Common myeloid progenitor, CD34-positive (primary cell): ENCODE measurements around the gene COIL.
"Not testable (repeated sequence)": the region's sequence is repeated elsewhere in the genome, so short reads cannot be mapped to it uniquely, and the experiment has no call there.

Experiments
- CTCF ChIA-PET: fragments of 350-600 bp; sonication (Branson Sonifier 250); formaldehyde crosslinking; loops from one replicate; lab custom pipeline; 2021; ENCODE audit warnings: antibody characterized with exemption; lab: Charles Lee
- POLR2A ChIA-PET: fragments of 350-600 bp; sonication (Branson Sonifier 250); formaldehyde crosslinking; loops from one replicate; lab custom pipeline; 2021; ENCODE audit warnings: antibody characterized with exemption; lab: Charles Lee
- DNase-seq, 3 donors: peaks; one replicate each; pipeline versions ENCODE4 v3.0.0 to v3.0.0-alpha.2; 2013
- H3K27ac ChIP-seq, 2 experiments: 1 replicate in 1 of 2; 2 replicates in 1 of 2; pipeline ENCODE4 v1.7.0; 2013; ENCODE audit warnings: inconsistent platforms in 2 of 2, low read length in 2 of 2, mild to moderate bottlenecking in 2 of 2, low read depth in 1 of 2, moderate library complexity in 1 of 2; ENCODE audit not compliant: severe bottlenecking in 2 of 2, insufficient read depth in 1 of 2, poor library complexity in 1 of 2
- H3K27me3 ChIP-seq, 5 experiments: replicated peaks in 2 of 5; 1 replicate in 3 of 5; 2 replicates in 2 of 5; pipeline versions ENCODE4 v1.6.1 to v1.7.0; 2013; ENCODE audit warnings: low read length in 4 of 5, mild to moderate bottlenecking in 2 of 5, moderate library complexity in 2 of 5, inconsistent platforms in 1 of 5; ENCODE audit not compliant: insufficient read depth in 5 of 5, control insufficient read depth in 4 of 5
- H3K36me3 ChIP-seq, 4 experiments: 1 replicate in 2 of 4; 2 replicates in 2 of 4; pipeline versions ENCODE4 v1.6.1 to v1.7.0; 2013; ENCODE audit warnings: low read length in 3 of 4, control low read depth in 1 of 4, mild to moderate bottlenecking in 1 of 4; ENCODE audit not compliant: control insufficient read depth in 4 of 4, insufficient read depth in 4 of 4
- H3K4me1 ChIP-seq, 4 experiments: 1 replicate in 3 of 4; 2 replicates in 1 of 4; pipeline versions ENCODE4 v1.6.1 to v1.7.1; 2013; ENCODE audit warnings: low read length in 3 of 4, mild to moderate bottlenecking in 3 of 4, control low read depth in 1 of 4, inconsistent platforms in 1 of 4, moderate library complexity in 1 of 4; ENCODE audit not compliant: control insufficient read depth in 4 of 4, insufficient read depth in 4 of 4; ENCODE audit errors: control extremely low read depth in 1 of 4
- H3K4me3 ChIP-seq, 7 experiments: 1 replicate in 4 of 7; 2 replicates in 3 of 7; pipeline versions ENCODE4 v1.5.1 to v1.7.0; 2013; ENCODE audit warnings: mild to moderate bottlenecking in 7 of 7, low read length in 6 of 7, moderate library complexity in 6 of 7, inconsistent platforms in 2 of 7, low read depth in 2 of 7, control low read depth in 1 of 7; ENCODE audit not compliant: insufficient read depth in 4 of 7, control insufficient read depth in 1 of 7; ENCODE audit errors: extremely low read depth in 1 of 7
- H3K9me3 ChIP-seq, 5 experiments: 1 replicate in 4 of 5; 2 replicates in 1 of 5; pipeline versions ENCODE4 v1.6.1 to v1.7.1; 2013; ENCODE audit warnings: low read length in 4 of 5, mild to moderate bottlenecking in 2 of 5, inconsistent platforms in 1 of 5, low read depth in 1 of 5, moderate library complexity in 1 of 5; ENCODE audit not compliant: control insufficient read depth in 4 of 5, insufficient read depth in 2 of 5; ENCODE audit errors: control extremely low read depth in 1 of 5
- WGBS: methylation state at CpG from one replicate; pipeline ENCODE4 v1.1.5; 2013; ENCODE audit not compliant: insufficient coverage; 5-methylcytosine and 5-hydroxymethylcytosine counted together

COIL gene

GRCh38 chr17:56972111-56972730, 11.4 kb upstream of the COIL start:
- WGBS: 100% methylated on average over 1 of the region's 7 CpGs
- Histone ChIP-seq H3K9me3 (peaks cover 0 to 3% (median 0%) of the 10 kb centered on the region in 5 experiments), H3K27ac (no peak overlapping the region), H3K4me3 (no peak overlapping the region), H3K36me3 (no peaks in the 10 kb centered on the region), H3K4me1 (peaks cover 5 to 7% (median 6%) of the 10 kb centered on the region in 4 experiments), H3K27me3 (peaks cover 0 to 5% (median 0%) of the 10 kb centered on the region in 5 experiments)
- CTCF ChIA-PET: interaction anchor here (1.2 kb wide), 1 partner anchor 18 kb away, joined by 3 read pairs; no protein-coding TSS in a partner anchor
- no peak for DNase-seq
- POLR2A ChIA-PET: no interaction called here

- ChIA-PET CTCF (interaction anchor here (0.6 kb wide), 1 partner anchor 145 kb away, joined by 3 read pairs; no protein-coding TSS in a partner anchor), POLR2A (no interaction called here)
- H3K27me3 ChIP-seq: peaks cover 0 to 5% (median 0%) of the 10 kb centered on the region in 5 experiments
- no peaks in the 10 kb centered on the region for H3K36me3 ChIP-seq
- no peak for DNase-seq
- H3K4me3 ChIP-seq: no peak overlapping the region
- H3K4me1 ChIP-seq: no peaks in the 10 kb centered on the region
- H3K27ac ChIP-seq: no peak overlapping the region
- peaks cover 0 to 3% (median 0%) of the 10 kb centered on the region in 5 experiments for H3K9me3 ChIP-seq
- 100% methylated on average over 1 of the region's 1 CpG for WGBS
These were observed 10.1 kb upstream of the COIL start for GRCh38 chr17:56970974-56971373.

DNA sequence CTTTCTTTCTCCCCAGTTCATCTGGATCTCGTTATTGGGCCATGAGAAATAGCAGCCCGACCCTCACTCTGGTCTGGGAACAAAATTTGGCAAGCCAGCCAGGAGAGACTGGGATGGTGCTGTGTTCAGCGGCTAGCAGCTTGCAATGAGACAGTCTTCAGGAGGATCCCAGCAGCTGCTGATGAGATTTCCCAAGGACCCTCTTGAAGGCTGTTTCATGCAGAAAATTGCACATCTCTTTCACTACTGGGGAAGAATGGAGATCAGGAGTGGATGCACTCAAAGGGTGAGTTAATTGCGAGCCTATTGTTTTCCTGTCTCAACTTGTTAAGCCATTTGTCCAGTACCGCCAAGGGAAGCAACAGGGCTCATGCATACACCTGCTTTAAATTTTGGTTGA, 5.5 kb upstream of the COIL start:
- Histone ChIP-seq H3K9me3 (peaks cover 0 to 3% (median 0%) of the 10 kb centered on the region in 5 experiments), H3K27ac (no peak overlapping the region), H3K4me1 (no peaks in the 10 kb centered on the region), H3K27me3 (no peaks in the 10 kb centered on the region), H3K36me3 (no peaks in the 10 kb centered on the region), H3K4me3 (no peak overlapping the region)
- ChIA-PET CTCF (interaction anchor here (1.4 to 1.5 kb wide), 2 partner anchors 15 to 42 kb away, joined by 4 to 5 read pairs; no protein-coding TSS in a partner anchor), POLR2A (no interaction called here)
- 95% methylated on average over 5 of the region's 5 CpGs for WGBS
- DNase-seq: no peak

- POLR2A ChIA-PET, H3K9me3 ChIP-seq, H3K27ac ChIP-seq, H3K27me3 ChIP-seq, H3K4me3 ChIP-seq, H3K36me3 ChIP-seq, DNase-seq, H3K4me1 ChIP-seq: not testable (repeated sequence)
- CTCF ChIA-PET: interaction anchor here (1.0 to 1.5 kb wide), 3 partner anchors 11 to 43 kb away, joined by 3 to 5 read pairs (median 4); no protein-coding TSS in a partner anchor
- 100% methylated on average over 3 of the region's 6 CpGs for WGBS
These were observed 4.8 kb upstream of the COIL start for GRCh38 chr17:56965681-56966080.

DNA sequence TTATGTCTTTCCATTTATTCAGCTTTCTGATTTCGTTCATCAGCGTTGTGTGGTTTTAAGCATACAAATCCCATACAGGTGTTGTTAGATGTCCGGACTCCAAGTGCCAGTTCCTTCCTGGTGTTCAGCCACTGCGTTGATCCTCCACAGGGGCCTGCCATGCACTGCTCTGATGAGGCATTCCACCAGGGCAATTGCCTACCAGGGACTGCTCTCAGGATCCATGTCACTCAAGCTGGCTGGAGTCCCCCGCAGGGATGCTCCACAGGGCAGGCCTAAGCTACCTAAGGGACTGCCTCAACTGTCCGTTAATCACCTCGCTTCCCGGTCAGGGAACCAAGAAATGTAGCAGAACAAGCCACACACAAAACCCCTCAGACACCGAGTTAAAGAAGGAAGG, 4.4 kb upstream of the COIL start:
- H3K4me1 ChIP-seq, DNase-seq, H3K9me3 ChIP-seq, H3K27ac ChIP-seq, H3K27me3 ChIP-seq, H3K4me3 ChIP-seq, POLR2A ChIA-PET, H3K36me3 ChIP-seq: not testable (repeated sequence)
- WGBS: 96% methylated on average over 9 of the region's 9 CpGs
- CTCF ChIA-PET: interaction anchor here (1.0 kb wide), 2 partner anchors 12 to 20 kb away, joined by 3 read pairs; no protein-coding TSS in a partner anchor

DNA sequence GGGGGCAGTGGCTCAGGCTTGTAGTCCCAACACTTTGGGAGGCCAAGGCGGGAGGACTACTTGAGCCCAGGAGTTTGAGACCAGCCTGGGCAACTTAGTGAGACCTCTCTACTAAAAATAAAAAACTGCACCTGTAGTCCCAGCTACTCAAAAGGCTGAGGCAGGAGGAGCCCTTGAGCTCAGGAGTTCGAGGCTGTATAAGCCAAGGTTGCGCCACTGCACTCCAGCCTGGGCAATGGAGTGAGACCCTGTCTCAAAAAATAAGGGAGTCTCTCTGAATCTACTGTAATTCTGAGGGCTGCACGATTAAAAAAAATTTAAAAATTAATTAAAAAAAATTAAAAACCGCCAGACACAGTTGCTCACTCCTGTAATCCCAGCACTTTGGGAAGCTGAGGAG, 3.9 kb downstream of the COIL start:
- CTCF ChIA-PET: no interaction called here
- H3K27me3 ChIP-seq: no peaks in the 10 kb centered on the region
- 100% methylated on average over 3 of the region's 5 CpGs for WGBS
- no peaks in the 10 kb centered on the region for H3K9me3 ChIP-seq
- no peak for DNase-seq
- no peak overlapping the region for H3K27ac ChIP-seq
- H3K36me3 ChIP-seq: peaks cover 0 to 13% (median 4%) of the 10 kb centered on the region in 4 experiments
- POLR2A ChIA-PET: no interaction called here
- peaks cover 2 to 18% (median 9%) of the 10 kb centered on the region in 4 experiments for H3K4me1 ChIP-seq
- no peak overlapping the region for H3K4me3 ChIP-seq

GRCh38 chr17:56949595-56949994, 11.3 kb downstream of the COIL start:
- Histone ChIP-seq H3K36me3 (peaks cover 8 to 50% (median 27%) of the 10 kb centered on the region in 4 experiments), H3K4me1 (no peaks in the 10 kb centered on the region), H3K27me3 (no peaks in the 10 kb centered on the region), H3K9me3 (no peaks in the 10 kb centered on the region), H3K4me3 (no peak overlapping the region), H3K27ac (no peak overlapping the region)
- DNase-seq: no peak
- POLR2A ChIA-PET: no interaction called here
- CTCF ChIA-PET: no interaction called here
- WGBS: 31% methylated on average over 2 of the region's 3 CpGs
